SK-N-SH (cell line): Measurements from ENCODE around the gene ZNF446. TPM values are rescaled to one million over a fixed set of nuclear protein-coding genes. Genes with fewer than 3 reads are reported as not detected.

ENCODE experiments used
- CTCF ChIA-PET: fragments of 300-600, 350-600 bp; formaldehyde crosslinking; extraction: SDS; loops from one replicate; lab custom pipeline; 2021; lab: Yijun Ruan, JAX
- POLR2A ChIA-PET: fragments of 350-600 bp; sonication (Branson Sonifier 250); formaldehyde crosslinking; extraction: SDS; loops from one replicate; lab custom pipeline; 2020; ENCODE audit warnings: antibody characterized with exemption, inconsistent platforms; lab: Yijun Ruan, JAX
- DNase-seq: peaks from one replicate; pipeline ENCODE4 v3.0.0; 2012
- H2AFZ ChIP-seq: fragments of 200-600 bp; sonication (generic); 2 replicates; pipeline ENCODE4 v1.8.1; 2016; ENCODE audit warnings: antibody characterized with exemption, mild to moderate bottlenecking, low read depth
- H3F3A ChIP-seq: fragments of 200-600 bp; sonication (generic); replicated peaks from 2 replicates; pipeline ENCODE3; 2016; ENCODE audit warnings: antibody characterized with exemption, mild to moderate bottlenecking; ENCODE audit not compliant: insufficient read depth
- H3K27ac ChIP-seq, 2 experiments: fragments of 200-500 bp in 1 of 2; fragments of 200-600 bp in 1 of 2; sonication (Bioruptor generic) in 1 of 2; sonication (generic), shearing (Covaris generic) in 1 of 2; 2 replicates each; pipeline versions ENCODE4 v1.5.1 to v1.6.1; 2014 to 2016; ENCODE audit warnings: low read depth in 2 of 2, inconsistent platforms in 1 of 2, low read length in 1 of 2, mild to moderate bottlenecking in 1 of 2, mixed read lengths in 1 of 2
- H3K27me3 ChIP-seq: fragments of 200-600 bp; sonication (generic), shearing (Covaris generic); 2 replicates; pipeline ENCODE4 v1.6.1; 2016; ENCODE audit warnings: mixed run types; ENCODE audit not compliant: insufficient read depth
- H3K36me3 ChIP-seq, 2 experiments: fragments of 200-500 bp in 1 of 2; fragments of 200-600 bp in 1 of 2; sonication (Bioruptor generic) in 1 of 2; sonication (generic) in 1 of 2; replicated peaks in 1 of 2; 2 replicates each; pipeline versions ENCODE3 to v1.5.1; 2014 to 2016; ENCODE audit warnings: low read length in 1 of 2, mild to moderate bottlenecking in 1 of 2; ENCODE audit not compliant: insufficient read depth in 2 of 2, control insufficient read depth in 1 of 2
- H3K4me1 ChIP-seq, 2 experiments: fragments of 200-500 bp in 1 of 2; fragments of 200-600 bp in 1 of 2; sonication (Bioruptor generic) in 1 of 2; sonication (generic), shearing (Covaris generic) in 1 of 2; 2 replicates each; pipeline versions ENCODE4 v1.5.1 to v1.6.1; 2014 to 2016; ENCODE audit warnings: low read depth in 1 of 2, low read length in 1 of 2, mixed run types in 1 of 2; ENCODE audit not compliant: insufficient read depth in 2 of 2, control insufficient read depth in 1 of 2
- H3K4me2 ChIP-seq: fragments of 200-600 bp; sonication (generic), shearing (Covaris generic); 2 replicates; pipeline ENCODE4 v1.6.1; 2017; ENCODE audit warnings: mixed run types
- H3K4me3 ChIP-seq, 2 experiments: fragments of 200-500 bp in 1 of 2; fragments of 200-600 bp in 1 of 2; sonication (Bioruptor generic) in 1 of 2; sonication (generic), shearing (Covaris generic) in 1 of 2; 2 replicates each; pipeline versions ENCODE4 v1.5.1 to v1.8.1; 2014 to 2016; ENCODE audit warnings: low read depth in 2 of 2, inconsistent platforms in 1 of 2, low read length in 1 of 2, mild to moderate bottlenecking in 1 of 2, mixed read lengths in 1 of 2, moderate library complexity in 1 of 2
- H3K79me2 ChIP-seq: fragments of 200-600 bp; sonication (generic); 2 replicates; pipeline ENCODE4 v1.8.1; 2017; ENCODE audit warnings: mild to moderate bottlenecking; ENCODE audit not compliant: insufficient read depth
- H3K9ac ChIP-seq: fragments of 200-600 bp; sonication (generic); 2 replicates; pipeline ENCODE4 v1.6.1; 2017; ENCODE audit warnings: mixed run types
- H3K9me2 ChIP-seq: fragments of 200-600 bp; sonication (generic); 2 replicates; pipeline ENCODE4 v1.6.1; 2017; ENCODE audit warnings: mixed run types
- H3K9me3 ChIP-seq: fragments of 200-600 bp; sonication (generic); 2 replicates; pipeline ENCODE4 v1.6.1; 2017; ENCODE audit warnings: mixed run types, mild to moderate bottlenecking, moderate library complexity
- H4K20me1 ChIP-seq: fragments of 200-600 bp; sonication (generic); 2 replicates; pipeline ENCODE4 v1.6.1; 2017; ENCODE audit warnings: mild to moderate bottlenecking, mixed run types; ENCODE audit not compliant: insufficient read depth
- CHD2 ChIP-seq: fragments of 150-350 bp; IDR thresholded peaks from 2 replicates; pipeline ENCODE4 v1.6.1; 2018; ENCODE audit warnings: low read length; ENCODE audit not compliant: partially characterized antibody
- EZH2phosphoT487 ChIP-seq: fragments of 200-600 bp; sonication (generic); IDR thresholded peaks from 2 replicates; pipeline ENCODE4 v1.6.1; 2017; ENCODE audit warnings: low read depth, mixed run types, mild to moderate bottlenecking, antibody characterized with exemption, moderate library complexity, borderline replicate concordance
- FOSL2 ChIP-seq: IDR thresholded peaks from 2 replicates; pipeline ENCODE4 v1.4.0; 2012; ENCODE audit warnings: low read depth, mild to moderate bottlenecking, moderate library complexity, borderline replicate concordance
- FOXM1 ChIP-seq: IDR thresholded peaks from 2 replicates; pipeline ENCODE4 v1.4.0; 2012; ENCODE audit warnings: low read depth, mild to moderate bottlenecking
- GABPA ChIP-seq: IDR thresholded peaks from 2 replicates; pipeline ENCODE4 v1.4.0; 2012; ENCODE audit warnings: low read depth, mild to moderate bottlenecking
- RAD21 ChIP-seq: IDR thresholded peaks from 2 replicates; pipeline ENCODE4 v1.6.1; 2012; ENCODE audit warnings: mild to moderate bottlenecking, low read length
- RFX5 ChIP-seq: IDR thresholded peaks from 2 replicates; pipeline ENCODE4 v1.6.1; 2012; ENCODE audit warnings: mild to moderate bottlenecking, improper control_type of control experiment, low read length
- SMC3 ChIP-seq: IDR thresholded peaks from 2 replicates; pipeline ENCODE4 v1.6.1; 2012; ENCODE audit warnings: low read depth, low read length, improper control_type of control experiment
- TEAD4 ChIP-seq: IDR thresholded peaks from 2 replicates; pipeline ENCODE4 v1.4.0; 2012; ENCODE audit warnings: mild to moderate bottlenecking, borderline replicate concordance; ENCODE audit not compliant: insufficient read depth
- YY1 ChIP-seq: IDR thresholded peaks from 2 replicates; pipeline ENCODE4 v1.4.0; 2012; ENCODE audit warnings: low read depth, mild to moderate bottlenecking
- WGBS: methylation state at CpG from one replicate; pipeline ENCODE4 v1.1.6; 2017; ENCODE audit warnings: low lambda C conversion rate; 5-methylcytosine and 5-hydroxymethylcytosine counted together
- polyA plus RNA-seq, 3 experiments: library from polyadenylated mRNA; depleted of rRNA; stranded (reverse); fragments of >200 nt; gene quantifications; 2 replicates each; pipeline ENCODE4 v1.2.3, GENCODE V29; 2012
- TF ChIP-seq, protein P1 (sequence below): fragments of 150-350 bp; IDR thresholded peaks from 2 replicates; pipeline ENCODE4 v1.6.1; 2016; ENCODE audit warnings: mild to moderate bottlenecking, low read depth, low read length
- TF ChIP-seq, protein P2 (sequence below): IDR thresholded peaks from 2 replicates; pipeline ENCODE4 v1.4.0; 2012; ENCODE audit warnings: low read depth
- TF ChIP-seq, protein P3 (sequence below): IDR thresholded peaks from 2 replicates; pipeline ENCODE4 v1.4.0; 2012; ENCODE audit warnings: low read depth, borderline replicate concordance

ZNF446 gene
- polyA plus RNA-seq, 1 of the 3 experiments (the other 2 are of a cell fraction), result 6.9 TPM

DNA sequence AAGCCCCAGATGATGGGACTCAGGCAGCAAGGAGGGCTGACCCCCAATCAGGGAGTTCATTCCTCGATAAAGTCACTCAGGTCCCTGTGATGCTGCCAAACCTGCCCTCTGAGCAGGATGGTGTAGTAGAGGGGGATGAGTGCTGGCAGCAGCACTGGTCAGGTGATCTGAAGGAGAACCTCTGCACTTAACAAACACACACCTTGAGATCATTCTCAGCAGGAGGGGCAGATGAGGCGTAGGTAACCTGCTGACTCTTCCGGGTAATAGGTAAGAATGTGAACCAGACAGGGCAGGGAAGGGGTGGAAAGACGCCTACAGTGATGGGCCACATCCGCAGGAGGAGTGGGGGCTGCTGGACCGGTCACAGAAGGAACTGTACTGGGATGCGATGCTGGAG is 3.2 kb downstream of the ZNF446 start:
- ChIA-PET POLR2A (no interaction called here), CTCF (interaction anchor here (1.4 kb wide), 1 partner anchor 40 kb away, joined by 5 read pairs; the partner anchor contains the start of gene ZBTB45)
- TF ChIP-seq, protein P1, sequence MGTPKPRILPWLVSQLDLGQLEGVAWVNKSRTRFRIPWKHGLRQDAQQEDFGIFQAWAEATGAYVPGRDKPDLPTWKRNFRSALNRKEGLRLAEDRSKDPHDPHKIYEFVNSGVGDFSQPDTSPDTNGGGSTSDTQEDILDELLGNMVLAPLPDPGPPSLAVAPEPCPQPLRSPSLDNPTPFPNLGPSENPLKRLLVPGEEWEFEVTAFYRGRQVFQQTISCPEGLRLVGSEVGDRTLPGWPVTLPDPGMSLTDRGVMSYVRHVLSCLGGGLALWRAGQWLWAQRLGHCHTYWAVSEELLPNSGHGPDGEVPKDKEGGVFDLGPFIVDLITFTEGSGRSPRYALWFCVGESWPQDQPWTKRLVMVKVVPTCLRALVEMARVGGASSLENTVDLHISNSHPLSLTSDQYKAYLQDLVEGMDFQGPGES, result no peak
- TF ChIP-seq GABPA (no peak), FOXM1 (no peak), TEAD4 (no peak), FOSL2 (no peak), CHD2 (no peak), RFX5 (no peak)
- TF ChIP-seq, protein P2, sequence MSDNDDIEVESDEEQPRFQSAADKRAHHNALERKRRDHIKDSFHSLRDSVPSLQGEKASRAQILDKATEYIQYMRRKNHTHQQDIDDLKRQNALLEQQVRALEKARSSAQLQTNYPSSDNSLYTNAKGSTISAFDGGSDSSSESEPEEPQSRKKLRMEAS, result no peak
- Histone ChIP-seq H3K79me2 (no peaks in the 10 kb centered on the region), H3K9me3 (no peaks in the 10 kb centered on the region), H2AFZ (no peak overlapping the region), H4K20me1 (no peaks in the 10 kb centered on the region), H3K9me2 (no peaks in the 10 kb centered on the region), H3K27ac (no peak overlapping the region), H3K27me3 (no peaks in the 10 kb centered on the region), H3K9ac (no peak overlapping the region), H3K4me2 (no peak overlapping the region), H3F3A (peaks cover 4% of the 10 kb centered on the region), H3K4me1 (peaks cover 0 to 28% of the 10 kb centered on the region in 2 experiments; a peak in 1 of 4 replicates), H3K36me3 (peaks cover 0 to 17% of the 10 kb centered on the region in 2 experiments), H3K4me3 (no peak overlapping the region)
- no peak for DNase-seq
- WGBS, result 92% methylated on average over 7 of the region's 7 CpGs

DNA sequence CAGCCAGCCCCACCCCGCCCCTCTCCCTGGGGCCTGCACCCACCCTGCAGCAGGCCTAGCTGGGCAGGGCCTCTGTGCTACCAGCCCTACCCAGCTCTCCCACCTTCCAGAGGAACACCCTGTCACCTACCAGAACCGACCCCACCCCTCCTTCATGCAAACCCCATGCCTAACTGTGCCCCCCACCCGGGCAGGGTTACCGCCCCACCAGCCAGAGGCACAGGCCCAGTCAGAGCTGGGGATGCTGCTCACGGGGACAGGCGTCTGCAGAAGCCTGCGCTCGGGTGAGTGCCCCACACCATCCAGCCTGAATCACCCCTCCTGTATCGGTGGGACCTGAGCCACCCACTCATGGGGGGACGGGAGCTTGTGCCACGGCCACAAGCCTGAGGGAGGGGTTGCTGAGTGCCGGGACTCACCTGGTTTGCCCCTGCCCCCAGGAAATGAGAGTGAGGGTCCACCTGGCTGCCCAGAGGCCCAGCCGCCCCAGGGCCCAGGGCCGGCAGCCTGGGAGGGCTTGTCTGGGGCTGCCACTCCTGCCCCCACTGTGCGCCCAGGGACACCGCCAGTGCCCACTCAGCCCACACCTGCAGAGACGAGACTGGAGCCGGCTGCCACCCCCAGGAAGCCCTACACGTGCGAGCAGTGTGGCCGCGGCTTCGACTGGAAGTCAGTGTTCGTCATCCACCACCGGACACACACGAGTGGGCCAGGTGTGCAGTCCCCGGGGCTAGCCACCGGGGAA is 3.8 kb downstream of the ZNF446 start:
- Histone ChIP-seq H3K4me3 (no peak overlapping the region), H4K20me1 (no peaks in the 10 kb centered on the region), H3K27me3 (no peaks in the 10 kb centered on the region), H3K9me2 (no peaks in the 10 kb centered on the region), H3K9ac (no peak overlapping the region), H3F3A (peaks cover 3% of the 10 kb centered on the region), H3K4me1 (peaks cover 0 to 24% of the 10 kb centered on the region in 2 experiments; a peak in 1 of 4 replicates), H3K36me3 (peaks cover 0 to 17% of the 10 kb centered on the region in 2 experiments), H2AFZ (no peak overlapping the region), H3K27ac (no peak overlapping the region), H3K4me2 (no peak overlapping the region), H3K9me3 (no peaks in the 10 kb centered on the region), H3K79me2 (no peaks in the 10 kb centered on the region)
- ChIA-PET CTCF (interaction anchor here (1.4 kb wide), 1 partner anchor 39 kb away, joined by 5 read pairs; the partner anchor contains the start of gene ZBTB45), POLR2A (no interaction called here)
- no peak for DNase-seq
- 93% methylated on average over 7 of the region's 28 CpGs for WGBS
- TF ChIP-seq, protein P3, sequence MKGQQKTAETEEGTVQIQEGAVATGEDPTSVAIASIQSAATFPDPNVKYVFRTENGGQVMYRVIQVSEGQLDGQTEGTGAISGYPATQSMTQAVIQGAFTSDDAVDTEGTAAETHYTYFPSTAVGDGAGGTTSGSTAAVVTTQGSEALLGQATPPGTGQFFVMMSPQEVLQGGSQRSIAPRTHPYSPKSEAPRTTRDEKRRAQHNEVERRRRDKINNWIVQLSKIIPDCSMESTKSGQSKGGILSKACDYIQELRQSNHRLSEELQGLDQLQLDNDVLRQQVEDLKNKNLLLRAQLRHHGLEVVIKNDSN, result no peak
- TF ChIP-seq RAD21 (no peak), EZH2phosphoT487 (no peak), TEAD4 (no peak), YY1 (no peak), RFX5 (no peak), SMC3 (no peak), FOSL2 (no peak)
